GM12874 (cell line): ENCODE results near the gene MGAT4A.

Source experiments
- TF ChIP-seq, protein P1 (sequence below): IDR thresholded peaks from 2 replicates; pipeline ENCODE4 v1.5.1; 2011; ENCODE audit warnings: low read depth, mild to moderate bottlenecking, control low read depth, low read length, moderate library complexity; ENCODE audit not compliant: insufficient read depth

MGAT4A gene

DNA sequence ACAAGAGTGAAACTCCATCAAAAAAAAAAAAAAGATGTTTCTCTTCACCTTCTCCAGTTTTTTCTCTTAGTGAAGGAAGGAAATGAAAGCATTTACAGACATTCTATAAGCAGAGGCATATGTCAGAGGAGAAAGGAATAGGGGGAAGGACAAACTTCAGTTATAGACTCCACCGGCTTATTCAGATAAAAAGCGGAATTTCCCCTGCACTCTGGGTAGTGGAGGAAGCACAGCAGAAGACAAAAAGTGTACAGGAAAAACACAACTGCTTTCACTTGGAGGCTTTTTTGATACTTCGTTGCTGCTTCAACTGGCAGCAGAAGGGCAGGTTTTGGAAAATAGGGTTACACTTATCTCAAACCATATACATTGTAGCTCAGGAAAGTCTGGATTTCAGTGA is 3.2 kb upstream of the MGAT4A start:
- TF ChIP-seq, protein P1, sequence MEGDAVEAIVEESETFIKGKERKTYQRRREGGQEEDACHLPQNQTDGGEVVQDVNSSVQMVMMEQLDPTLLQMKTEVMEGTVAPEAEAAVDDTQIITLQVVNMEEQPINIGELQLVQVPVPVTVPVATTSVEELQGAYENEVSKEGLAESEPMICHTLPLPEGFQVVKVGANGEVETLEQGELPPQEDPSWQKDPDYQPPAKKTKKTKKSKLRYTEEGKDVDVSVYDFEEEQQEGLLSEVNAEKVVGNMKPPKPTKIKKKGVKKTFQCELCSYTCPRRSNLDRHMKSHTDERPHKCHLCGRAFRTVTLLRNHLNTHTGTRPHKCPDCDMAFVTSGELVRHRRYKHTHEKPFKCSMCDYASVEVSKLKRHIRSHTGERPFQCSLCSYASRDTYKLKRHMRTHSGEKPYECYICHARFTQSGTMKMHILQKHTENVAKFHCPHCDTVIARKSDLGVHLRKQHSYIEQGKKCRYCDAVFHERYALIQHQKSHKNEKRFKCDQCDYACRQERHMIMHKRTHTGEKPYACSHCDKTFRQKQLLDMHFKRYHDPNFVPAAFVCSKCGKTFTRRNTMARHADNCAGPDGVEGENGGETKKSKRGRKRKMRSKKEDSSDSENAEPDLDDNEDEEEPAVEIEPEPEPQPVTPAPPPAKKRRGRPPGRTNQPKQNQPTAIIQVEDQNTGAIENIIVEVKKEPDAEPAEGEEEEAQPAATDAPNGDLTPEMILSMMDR = no peak

DNA sequence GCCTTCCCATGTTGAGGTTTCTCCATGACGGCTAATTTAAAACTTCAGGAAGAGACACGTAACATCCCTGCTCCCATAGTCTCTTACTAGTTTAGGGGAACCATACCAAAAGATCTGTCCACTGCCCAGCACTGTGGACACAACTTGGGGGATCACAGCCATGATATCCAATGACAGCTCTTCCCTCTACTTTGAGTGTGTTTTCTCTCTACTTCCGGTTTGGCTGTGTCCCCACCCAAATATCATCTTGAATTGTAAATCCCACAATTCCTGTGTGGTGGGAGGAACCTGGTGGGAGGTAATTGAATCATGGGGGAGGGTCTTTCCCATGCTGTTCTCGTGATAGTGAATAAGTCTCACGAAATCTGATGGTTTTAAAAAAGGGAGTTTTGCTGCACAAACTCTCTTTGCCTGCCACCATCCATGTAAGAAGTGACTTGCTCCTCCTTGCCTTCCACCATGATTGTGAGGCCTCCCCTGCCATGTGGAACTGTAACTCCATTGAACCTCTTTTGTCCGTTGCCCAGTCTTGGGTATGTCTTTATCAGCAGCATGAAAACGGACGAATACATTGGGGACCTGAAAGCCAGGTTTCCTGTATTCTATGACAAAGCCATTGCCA is 1.6 kb upstream of the MGAT4A start:
- TF ChIP-seq, protein P1 = no peak

DNA sequence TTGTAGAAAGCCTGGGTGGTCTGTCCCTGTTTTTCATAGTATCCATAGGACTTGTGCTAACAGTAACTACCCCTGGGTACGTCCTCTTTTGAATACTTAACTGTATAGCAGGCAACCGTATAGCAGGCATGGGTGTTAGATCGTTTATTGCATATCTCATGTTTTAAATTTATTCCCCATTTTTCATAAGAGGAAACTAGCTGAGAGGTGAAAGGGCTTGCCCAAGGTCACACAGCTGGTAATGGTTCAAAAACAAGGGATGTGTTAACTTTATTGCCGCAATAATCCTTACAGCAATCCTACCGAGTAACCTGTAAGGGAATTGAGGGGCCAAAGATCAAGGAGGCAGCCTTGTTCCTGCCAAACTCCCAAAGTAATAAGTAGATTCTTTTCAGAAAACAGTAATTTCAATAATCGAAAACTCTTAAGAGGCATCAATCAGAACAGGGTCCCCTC is 990 bp upstream of the MGAT4A start:
- TF ChIP-seq, protein P1 = no peak

DNA sequence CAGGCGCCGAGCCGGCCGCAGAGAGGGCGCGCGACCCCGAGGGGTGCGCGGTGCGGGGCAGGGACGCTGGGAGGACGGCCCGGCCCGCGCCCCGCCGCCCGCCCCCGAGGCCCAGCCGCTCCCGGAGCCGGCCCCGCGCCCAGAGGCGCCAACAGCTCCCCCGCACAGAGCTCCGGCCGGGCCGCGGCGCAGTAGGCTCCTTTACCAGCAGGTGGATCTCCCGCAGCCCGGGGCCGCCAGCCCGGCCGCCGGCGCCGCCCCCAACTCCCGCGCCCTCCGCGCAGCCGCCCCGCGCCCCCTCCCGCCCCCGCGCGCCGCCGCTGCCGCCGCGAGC is 258 bp downstream of the MGAT4A start:
- TF ChIP-seq, protein P1 = no peak

DNA sequence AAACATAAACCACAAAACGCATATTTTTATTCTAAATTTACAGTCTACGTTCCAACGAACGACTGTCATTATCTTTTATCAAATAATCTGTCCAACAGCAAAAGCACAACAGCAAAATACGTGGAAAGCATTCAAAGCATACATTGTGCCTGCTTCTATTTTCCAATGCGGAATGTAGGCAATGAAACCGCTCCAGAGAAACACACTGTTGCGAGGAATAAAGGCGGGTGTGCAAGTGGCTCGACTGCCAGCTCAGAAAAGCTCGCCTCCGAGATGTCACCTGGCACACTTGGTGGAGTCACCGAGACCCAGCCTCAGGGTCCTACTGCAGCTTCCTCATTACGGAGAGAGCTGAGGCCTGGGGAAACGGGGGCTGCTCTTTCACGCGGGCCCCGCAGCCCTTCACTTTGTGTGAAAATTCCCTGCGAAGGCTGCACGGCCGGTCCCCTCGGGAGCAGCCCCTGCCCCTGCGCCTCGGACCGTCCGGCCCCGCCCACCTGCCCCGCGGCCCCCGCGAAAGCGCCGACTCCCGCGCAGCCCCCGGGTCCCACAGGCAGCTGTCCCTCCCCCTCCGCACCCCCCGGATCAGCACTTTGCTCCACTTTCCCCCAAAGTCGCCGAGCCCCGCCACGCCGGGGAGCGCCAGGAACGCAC is 752 bp downstream of the MGAT4A start:
- TF ChIP-seq, protein P1 = no peak

DNA sequence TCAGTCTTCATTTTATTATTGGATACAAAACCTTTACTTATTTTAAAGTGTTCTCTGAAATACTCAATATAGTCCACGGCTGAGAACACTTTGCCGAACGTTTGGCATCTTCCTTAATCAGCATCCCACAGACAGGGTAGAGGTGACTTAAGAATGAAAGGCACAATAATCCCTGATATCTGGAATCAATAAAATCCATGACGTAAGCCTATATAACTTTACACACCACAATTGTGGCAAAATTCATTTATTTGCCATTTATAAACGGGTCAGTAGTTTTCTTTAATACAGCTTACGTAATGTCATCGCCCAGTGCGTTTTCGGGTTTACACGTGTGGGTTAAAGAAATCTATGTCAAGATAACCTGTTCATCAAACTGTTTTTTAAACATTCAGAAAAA is 1.3 kb downstream of the MGAT4A start:
- TF ChIP-seq, protein P1 = no peak

DNA sequence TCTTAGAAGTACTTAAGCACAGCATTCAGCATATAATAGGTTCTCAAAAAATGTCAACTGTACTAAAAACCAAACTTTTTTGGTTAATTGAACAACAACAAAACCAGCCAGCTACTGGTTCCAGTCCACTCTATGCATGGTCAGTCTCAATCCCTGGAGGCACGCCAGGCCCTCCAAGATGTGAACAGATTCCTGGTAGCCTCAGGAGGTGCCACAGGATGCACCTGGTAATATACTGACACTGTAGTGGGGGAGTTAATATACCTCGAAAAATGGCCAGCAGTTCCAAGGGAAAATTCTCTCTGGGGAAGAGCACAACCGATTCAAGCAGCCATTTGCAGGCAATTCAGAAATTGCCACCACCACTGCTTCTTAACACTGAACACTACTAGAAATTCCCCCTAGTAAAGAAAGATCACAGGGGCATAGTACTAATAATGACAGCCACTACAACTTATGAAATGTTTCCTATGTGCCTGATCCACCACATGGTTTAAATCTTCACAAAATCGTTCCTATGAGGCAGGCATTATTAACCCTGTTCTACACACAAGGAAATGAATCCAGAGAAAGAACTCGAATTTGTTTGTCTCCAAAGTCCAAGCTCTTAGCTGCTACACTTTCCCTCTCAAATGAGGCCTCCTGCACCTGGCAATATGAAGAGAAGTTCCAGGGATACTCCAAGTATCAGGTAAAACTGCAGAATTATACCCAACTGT is 3.4 kb downstream of the MGAT4A start:
- TF ChIP-seq, protein P1 = no peak
